Ecto neural progenitor cell (in vitro differentiated cells): ENCODE results near the gene C3orf52.
A peak's percentile ranks its signal among the peaks of the same experiment; 100 is the strongest.

ENCODE experiments used
- DNase-seq: peaks from one replicate; pipeline ENCODE4 v3.0.0-alpha.2; 2018; ENCODE audit warnings: low spot score

Gene C3orf52

DNA sequence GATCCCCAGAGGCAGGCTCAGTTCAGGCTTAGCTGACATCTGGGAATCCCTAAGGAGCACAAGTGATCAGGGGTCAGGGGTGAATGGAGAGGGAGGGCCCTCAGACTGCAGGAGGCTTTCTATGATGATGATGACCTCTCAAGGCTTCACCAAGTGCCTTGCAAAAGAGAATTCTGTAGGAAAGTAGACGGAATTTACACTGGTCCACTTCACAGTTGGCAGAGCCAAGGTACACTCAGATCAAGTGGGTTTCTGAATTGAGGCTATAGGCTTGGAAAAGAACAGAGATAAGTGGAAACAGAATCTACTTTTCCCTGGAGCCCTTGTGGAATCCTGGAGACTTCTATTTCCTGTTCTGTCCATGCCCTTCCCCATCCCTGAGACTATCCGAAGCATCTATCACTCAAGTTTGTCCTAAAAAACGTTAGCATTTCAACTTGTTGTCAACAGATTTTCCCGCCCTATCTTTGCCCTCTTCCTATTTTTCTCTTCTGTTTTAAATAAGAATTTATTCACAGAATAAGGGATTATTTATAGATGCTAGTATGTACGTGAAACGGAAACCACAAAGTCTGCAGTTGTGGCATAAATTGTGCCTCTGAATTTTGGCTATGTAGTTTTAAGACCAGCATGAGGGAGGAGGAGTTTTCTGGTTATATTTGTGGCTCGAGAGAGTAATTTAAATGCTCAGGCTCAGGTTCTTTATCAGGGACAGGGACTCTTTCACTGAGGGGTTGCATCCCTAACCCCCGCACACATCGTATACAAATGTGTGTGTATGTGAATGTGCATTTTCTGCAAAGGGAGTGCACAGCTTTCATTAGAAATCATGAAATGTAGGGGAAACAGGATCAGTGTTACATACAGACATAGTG lies 34.0 kb downstream of the C3orf52 start:
- no peak for DNase-seq

DNA sequence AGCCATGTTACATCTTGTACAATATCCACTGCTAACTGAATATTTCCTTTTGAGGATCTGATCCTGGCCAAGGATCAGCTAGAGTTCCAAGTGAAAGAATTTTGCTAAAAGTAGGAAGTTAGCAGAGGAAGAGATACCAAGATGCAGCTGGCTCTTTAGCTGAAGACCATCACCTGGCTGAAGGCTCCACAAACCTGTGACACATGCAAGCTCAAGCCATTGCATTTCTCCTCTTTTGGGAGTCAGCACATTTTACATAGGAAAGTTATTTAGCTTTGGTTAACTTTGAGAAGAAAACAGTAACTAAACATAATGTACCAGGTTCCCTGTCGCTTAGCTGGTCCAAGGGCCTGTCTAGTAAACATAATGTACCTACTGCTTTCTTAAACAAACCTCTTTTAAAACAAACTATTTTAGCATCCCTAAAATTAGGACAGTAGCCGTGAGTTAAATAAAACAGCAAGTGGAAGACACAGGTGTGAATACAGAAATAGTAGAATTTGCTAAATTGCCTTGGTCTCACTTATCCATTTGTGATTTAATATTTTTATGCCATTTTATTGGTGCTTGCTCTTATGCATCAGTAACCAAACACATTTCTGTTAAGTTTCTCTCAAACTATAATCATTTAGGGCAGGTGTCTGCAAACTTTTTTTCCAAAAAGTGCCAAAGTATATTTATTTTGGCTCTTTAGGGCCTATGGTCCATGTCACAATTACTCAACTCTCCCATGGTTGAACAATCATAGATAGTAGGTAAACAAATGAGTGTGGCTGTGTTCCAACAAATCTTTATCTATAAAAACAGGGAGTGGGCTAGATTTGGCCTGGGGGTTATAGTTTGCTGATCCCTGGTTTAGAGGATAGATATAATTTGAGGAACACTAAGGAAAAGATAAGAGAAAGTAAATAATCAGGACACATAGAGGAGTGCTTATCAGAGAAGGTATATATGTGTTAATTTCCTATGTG lies 35.7 kb downstream of the C3orf52 start:
- no peak for DNase-seq

DNA sequence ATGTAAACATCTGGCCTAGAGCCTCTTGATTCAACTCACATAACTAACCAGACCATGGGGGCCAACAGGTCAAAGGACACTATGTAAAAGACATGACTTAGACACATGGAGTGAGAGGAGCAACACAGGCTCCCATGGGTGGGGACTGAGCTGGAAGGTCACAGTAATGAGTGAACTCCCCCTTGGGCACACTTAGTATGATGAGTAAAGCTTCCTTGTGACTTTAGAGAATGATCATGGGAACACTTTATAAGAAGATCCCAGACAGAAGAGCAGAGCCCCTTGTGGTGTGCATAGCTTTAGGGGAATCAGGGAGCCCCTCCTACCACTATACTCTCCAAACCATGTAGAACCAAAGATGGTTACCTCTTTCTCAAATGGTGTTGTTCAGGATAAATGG lies 36.7 kb downstream of the C3orf52 start:
- no peak for DNase-seq

DNA sequence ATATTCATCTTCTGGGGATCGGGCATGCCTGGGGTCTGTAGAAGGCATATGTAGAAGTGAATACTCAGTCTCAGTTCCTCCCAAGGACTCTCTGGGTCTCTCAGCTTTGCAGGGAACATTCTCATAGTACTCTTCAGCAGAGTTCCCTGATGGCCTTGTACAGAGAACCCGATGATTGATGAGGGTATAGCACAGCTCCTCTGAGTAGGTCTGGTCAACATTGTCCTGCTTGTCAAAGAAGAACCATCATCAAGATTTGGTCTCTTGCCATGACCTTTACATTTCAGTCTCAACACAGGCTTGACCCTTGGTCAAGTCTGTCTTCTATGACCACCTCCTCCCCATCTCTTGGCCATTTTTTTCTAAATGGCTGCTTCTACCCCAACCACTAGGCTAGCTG lies 37.4 kb downstream of the C3orf52 start:
- no peak for DNase-seq

DNA sequence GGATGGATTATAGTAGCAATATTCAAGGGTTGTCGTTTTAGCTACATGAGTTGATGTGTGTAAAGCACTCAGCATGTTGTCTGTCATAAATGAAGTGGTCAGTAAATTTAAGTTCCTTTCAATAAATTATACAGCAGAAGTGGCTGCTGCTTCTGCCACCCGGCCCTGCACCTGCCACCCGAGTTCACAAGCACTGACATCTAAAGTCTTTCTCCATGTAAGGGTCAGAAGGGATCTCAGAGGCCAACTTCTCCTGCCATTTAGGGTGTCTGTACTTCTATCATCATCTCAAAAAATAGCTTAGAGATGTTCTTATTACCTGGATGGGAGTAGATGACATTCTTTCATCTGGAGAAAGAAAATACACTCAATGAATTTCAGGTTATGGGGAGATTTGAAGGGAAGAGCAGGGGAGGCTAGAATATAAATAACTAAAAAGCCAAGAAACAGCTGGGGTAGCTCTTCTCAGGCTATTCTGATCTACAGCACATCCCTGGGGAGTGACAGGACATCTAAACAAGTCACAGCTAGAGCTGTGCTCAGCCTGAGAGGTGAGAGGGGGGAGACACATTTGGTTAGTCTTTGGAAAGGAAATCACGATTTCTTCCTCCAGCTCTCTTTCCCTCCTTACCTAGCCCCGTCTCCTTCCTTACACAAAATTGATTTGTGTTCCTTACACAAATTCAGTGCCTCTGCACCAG lies 38.9 kb downstream of the C3orf52 start:
- DNase-seq, result no peak

DNA sequence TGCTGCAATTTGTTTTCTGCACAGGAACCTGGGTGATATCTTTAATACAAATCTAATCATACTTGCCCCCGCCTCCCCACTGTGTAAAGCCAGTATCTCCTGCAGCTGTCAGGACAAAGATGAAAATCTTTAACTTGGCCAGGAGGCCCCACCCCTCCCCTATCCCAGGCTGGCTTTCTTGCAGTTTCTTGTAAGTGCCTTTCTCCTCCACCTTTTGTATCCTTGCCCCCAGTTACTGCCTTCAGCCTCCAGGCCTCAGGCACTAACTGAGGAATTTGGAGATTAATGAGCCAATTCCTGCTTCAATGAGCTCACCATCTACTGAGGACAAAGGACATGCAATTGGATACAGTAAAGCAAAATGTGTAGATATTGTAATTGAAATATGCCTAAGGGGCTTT lies 40.3 kb downstream of the C3orf52 start:
- peak; percentile 61 for DNase-seq

DNA sequence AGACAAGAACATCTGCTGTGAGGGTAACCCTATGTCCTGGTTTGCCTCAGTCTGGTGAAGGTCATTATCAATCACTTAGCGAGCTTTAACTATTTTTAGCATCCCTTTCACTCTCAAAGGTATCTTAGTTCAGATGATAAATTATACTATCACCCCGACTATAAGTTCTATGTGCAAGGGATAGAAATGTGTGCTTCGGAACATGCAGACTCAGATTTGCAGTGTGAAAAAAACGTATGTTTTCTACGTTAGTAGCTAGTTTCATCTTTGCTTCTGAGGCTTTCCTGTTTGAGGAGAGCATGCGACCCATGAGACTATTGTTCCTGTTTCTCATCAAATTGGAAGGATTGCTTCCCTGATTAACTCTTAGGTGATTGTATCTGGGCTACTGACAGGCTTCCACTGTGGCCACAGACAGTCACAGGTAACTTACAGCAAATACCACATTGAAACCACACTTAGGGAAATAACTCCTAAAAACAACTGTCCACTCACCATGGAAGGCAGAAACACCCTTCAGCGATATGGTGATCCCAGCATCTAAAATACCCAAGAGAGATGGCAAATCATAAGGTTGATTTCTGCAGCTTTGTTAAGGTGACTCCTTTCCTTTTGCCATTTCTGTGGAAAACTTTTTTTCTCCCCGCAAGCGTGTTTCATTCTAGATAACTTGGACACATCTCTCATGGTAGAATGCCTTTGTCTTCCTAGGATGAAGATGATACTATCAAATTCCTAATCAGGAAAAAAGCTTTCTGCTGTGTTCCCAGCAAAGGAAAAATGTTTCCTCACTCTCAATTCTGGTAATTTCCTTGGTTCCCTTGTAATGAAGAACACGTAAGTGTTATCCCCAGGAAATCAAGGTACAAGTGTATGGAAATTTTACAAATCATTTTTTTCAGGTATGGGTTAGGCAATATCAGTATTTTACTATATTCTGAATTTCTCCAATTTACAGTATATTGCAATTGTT lies 41.6 kb downstream of the C3orf52 start:
- no peak for DNase-seq

DNA sequence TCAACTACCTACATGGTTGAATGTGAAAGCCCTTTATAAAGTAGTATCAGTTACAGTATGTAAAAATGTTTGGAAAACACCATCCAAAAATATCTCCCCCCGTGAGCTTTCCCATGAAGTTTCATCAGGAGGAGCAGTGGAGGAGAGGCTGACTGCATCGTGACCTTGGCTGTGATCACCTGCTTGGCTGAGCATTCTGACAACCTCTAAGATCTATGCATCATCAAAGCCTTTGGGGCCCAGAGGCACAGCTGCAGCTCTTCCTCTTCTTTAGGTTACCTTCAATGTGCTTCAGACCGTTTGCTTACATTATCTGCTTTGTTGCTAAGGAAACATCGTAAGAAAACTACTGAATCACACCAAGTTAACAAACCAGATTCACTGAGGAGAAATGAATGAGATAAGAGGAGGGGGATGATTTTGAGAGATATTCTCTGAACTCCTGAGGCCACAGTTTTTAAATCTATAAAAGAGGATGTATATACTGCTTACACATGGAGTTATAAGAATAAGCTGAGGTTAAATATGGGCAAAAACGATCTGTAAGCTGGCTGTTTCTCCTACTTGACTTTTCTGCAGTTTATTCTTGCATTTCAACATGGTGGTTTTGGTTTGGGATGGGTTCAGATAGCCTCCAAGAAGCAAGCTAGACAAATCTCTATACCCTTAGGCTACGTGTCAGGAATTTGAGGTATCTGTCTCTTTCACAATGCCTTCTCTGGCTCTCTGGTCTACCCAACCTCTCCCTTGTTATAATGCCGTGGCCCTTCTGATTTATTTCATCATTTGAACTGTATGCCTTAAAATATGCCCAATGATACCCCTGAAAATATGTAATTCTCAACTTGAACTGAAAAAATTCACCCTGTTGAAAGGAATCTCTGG lies 42.9 kb downstream of the C3orf52 start:
- no peak for DNase-seq

DNA sequence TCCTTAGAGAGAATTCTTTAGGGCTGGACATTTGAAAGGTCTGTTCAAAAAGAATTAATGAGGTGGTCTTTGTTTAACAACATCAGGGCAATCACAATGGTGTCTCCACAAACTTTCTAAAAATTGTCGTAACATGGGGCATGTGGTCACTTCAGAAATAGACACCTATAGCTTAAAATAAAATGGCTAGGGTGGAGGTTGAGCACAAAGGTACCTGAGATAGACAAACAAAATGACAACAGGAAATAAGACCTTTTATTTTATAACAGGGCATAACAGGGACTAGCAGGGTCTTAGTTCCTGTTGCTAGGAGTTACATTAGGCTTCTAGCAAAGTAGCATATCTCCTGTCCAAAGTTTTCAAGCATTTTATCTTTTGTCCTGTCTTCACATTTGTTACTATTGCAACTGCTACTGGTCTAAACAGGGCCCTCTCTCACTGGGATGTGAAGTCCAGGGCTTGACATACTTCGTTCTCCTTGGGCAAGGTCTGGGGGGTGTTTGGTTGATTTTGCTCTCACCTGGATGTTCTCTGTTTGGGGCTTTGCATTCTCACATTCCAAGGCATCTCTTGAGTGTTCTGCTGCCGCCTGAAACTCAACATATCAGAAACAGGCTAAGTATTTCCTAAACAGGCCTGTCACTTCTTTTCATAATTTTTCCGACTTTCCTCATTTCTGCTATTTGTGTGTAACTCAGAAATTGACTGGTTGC lies 43.9 kb downstream of the C3orf52 start:
- DNase-seq, result no peak

DNA sequence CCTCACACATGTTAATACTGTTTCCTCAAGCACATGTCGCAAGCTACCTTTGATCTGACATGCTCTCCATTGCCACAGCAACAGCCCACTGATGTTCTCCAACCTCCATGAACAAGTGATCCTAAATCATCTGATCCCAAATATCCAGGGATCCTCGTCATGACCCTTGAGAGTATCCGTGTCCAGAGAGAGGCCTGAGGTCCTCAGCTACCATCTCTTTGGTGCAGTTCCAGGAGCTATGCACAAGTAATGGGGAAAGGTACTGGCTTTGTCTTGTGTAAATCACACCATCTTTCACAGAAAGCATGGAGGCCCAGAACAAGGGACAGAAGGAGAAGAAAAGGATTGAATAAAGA lies 44.4 kb downstream of the C3orf52 start:
- DNase-seq, result no peak

DNA sequence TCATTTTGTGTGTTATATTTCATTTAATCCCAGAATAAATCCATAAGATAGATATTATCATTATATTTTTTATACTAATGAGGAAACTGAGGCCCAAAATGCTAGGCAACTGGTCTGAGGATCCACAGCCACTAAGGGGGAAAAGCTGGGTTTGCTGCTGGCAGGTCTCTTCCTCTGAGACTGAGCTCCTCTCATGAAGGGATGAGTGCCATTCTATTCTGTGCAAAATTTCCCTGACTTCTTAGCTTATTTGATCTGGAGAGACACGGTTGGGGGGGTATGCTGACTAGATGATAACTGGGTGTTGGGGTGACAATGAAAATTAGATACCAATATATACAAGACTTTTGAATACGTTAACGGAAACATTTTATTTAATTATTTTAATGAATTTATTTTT lies 44.9 kb downstream of the C3orf52 start:
- DNase-seq, result no peak

DNA sequence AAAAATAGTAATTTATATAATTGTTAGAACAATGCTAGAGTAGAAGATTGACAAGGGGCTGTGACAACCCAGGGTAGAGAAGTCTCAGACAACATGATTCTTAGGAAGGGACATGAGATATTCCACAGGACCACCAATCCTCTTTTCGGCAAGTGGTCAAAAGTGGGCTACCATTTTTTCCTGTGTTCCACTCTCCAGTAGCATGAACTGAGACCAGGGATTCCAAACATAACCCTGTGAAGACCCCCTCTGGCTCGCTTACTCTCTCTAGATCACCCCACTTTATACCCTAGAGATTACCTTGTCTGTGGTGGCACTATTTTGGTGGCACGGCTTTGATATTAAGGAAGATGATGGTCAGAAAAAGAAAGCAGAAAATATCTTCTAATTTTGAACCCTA lies 45.9 kb downstream of the C3orf52 start:
- DNase-seq, result no peak

DNA sequence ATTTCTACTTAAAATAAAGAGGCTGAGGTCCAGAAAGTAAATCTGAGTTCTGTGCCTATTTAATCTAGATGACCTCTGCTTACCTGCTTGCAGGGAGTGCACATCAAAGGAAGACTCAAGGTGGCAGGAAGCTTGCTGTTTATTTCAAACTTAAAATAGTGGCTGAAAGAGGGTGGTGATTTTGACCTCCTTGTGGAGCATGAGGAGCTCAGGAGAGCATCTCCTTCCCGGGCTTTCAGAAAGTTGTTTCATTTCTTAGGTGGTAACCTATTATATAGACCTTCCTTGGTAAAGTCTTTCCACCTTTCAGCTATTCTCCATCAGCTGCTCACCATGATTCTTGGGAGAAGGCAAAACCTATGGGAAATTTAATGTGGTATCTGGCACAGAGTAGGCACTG lies 46.4 kb downstream of the C3orf52 start:
- DNase-seq, result no peak

DNA sequence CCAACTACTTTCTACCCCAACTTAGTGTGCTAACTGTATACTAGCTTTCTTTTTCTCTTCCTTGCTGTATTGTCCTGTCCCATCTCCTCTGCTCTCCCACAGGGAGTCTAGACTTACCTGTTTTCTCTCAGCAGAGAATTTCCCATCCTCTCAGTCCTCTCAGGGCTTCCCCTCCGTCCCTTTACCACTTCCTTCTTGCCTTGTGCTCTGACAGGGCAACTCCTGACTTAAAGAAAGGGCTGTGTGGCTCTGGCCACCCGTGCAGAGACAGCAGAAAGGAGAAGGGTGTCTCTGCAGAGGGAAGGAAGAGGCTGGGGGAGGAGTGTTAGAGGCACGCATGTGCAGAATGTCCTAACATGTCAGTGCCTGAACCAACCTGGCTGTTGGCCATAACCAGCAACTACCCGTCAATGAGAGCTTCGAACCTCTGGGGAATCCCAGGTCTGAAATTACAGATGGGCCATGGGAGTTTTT lies 46.8 kb downstream of the C3orf52 start, which contains the start of gene GCSAM:
Gene GCSAM (minus strand): TSS at position 274 of the 474 bp plus-strand sequence. CDS start 128 bp downstream, at position 146.
- DNase-seq, result no peak

DNA sequence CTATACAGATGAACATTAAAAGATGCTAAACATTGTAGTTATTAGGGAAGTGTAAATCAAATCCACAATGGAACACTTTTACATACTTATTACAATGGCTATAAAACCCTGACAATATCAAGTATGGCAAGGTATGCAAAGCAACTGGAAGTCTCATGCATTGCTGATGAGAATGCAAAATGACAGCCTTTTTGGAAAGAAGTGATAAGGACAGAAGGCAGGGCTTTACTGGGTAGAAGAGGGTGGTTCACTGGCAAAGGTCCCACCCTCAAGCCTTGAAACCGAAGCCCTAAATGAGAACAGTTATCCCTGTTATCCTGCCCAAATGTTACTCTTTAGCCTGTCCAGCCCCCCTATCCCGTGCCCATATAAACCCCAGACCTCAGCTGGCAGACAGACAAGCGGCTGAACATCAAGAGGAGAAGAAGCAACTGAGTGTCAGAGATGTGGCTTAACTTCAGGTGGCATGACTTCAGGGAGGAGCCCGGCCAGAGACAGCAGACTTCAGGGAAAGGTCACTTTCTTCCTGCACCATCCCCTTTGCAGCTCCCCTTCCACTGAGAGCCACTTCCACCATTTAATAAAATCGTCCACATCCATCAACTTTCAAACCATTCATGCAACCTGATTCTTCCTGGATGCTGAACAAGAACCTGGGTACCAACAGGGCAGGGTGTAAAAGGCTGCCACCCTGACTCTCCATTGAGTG lies 47.6 kb downstream of the C3orf52 start:
- DNase-seq, result no peak

DNA sequence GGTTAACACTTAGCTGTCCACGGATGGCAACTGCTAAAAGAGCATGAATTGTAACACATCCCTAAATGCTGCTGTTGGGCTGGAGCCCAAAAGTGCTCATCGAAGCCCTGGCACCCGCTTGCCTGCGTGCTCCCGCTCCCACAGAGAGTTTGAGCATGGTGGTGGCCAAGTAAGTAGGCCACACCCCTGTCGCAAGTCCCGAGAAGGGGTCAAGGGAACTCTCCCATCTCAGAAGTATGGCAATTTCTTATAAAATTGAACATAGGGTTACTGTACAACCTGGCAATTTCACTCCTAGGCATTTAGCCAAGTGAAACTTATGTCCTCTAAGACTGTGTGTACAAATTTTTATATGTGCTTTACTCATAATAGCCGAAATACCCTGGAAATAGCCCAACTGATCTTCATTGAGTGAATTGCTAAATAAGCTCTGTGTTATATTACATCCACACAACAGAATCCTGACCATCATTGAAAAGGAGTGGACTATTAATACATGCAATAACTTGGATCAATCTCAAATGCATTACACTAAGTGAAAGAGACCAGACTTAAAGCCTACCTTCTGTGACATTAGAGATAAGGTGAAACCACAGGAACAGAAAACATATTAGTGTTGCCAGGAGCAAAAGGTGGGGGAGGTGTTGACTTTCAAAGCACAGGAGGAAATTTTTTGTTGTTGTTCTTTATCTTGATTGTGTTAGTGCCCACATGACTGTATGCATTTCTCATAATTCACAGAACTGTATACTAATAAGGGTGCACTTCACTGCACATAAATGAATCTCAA lies 48.3 kb downstream of the C3orf52 start:
- DNase-seq, result no peak

DNA sequence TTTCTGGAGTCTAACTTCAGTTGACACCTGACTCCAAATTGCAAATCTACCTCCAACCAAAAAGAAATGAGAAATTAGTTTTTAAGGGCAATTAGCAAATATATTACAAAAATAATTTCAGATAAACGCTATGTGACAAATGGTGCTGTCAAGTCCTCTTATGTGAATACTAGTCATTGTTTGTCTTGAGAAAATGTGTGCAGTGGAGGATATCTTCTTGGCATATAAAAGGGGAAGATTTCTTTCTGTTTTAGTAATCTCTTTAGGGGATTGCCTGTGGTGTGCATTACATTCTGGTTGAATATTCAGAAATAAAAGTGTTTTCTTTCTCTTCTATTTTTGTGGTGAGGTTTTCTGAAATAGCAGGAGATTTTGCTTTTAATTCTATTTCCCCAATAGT lies 49.9 kb downstream of the C3orf52 start:
- no peak for DNase-seq
